DOHH2 (cell line): ENCODE data around the gene TBC1D14.

Experiments used
- H3F3A ChIP-seq: fragments of 200-600 bp; sonication (generic), shearing (Covaris generic); 2 replicates; pipeline ENCODE4 v1.6.0; 2016; ENCODE audit warnings: antibody characterized with exemption, mild to moderate bottlenecking; ENCODE audit not compliant: control insufficient read depth, insufficient read depth
- H3K27ac ChIP-seq: fragments of 200-600 bp; sonication (generic); 2 replicates; pipeline ENCODE4 v1.5.1; 2014; ENCODE audit warnings: low read depth, mild to moderate bottlenecking, low read length, moderate library complexity
- H3K27me3 ChIP-seq: fragments of 200-600 bp; sonication (generic); 2 replicates; pipeline ENCODE4 v1.6.1; 2014; ENCODE audit warnings: mild to moderate bottlenecking, low read length, mixed read lengths; ENCODE audit not compliant: control insufficient read depth
- H3K36me3 ChIP-seq: fragments of 200-600 bp; sonication (generic); 2 replicates; pipeline ENCODE4 v1.6.1; 2014; ENCODE audit warnings: mild to moderate bottlenecking, low read length, moderate library complexity, mixed read lengths; ENCODE audit not compliant: control insufficient read depth
- H3K4me1 ChIP-seq: fragments of 200-600 bp; sonication (generic); 2 replicates; pipeline ENCODE4 v1.6.1; 2014; ENCODE audit warnings: mild to moderate bottlenecking, low read length, mixed read lengths; ENCODE audit not compliant: control insufficient read depth
- H3K4me2 ChIP-seq: fragments of 200-600 bp; sonication (generic); 2 replicates; pipeline ENCODE4 v1.6.0; 2014; ENCODE audit warnings: mild to moderate bottlenecking, low read length, moderate library complexity
- H3K4me3 ChIP-seq: fragments of 200-600 bp; sonication (generic); 2 replicates; pipeline ENCODE4 v1.5.1; 2014; ENCODE audit warnings: mild to moderate bottlenecking, low read length, mixed read lengths
- H3K79me2 ChIP-seq: fragments of 200-600 bp; sonication (generic); 2 replicates; pipeline ENCODE4 v1.6.1; 2014; ENCODE audit warnings: mild to moderate bottlenecking, low read length, mixed read lengths; ENCODE audit not compliant: control insufficient read depth
- H3K9me2 ChIP-seq: fragments of 200-600 bp; sonication (generic); replicated peaks from 2 replicates; pipeline ENCODE4 v1.6.1; 2014; ENCODE audit warnings: mild to moderate bottlenecking, low read length, mixed read lengths; ENCODE audit not compliant: control insufficient read depth
- H3K9me3 ChIP-seq: fragments of 200-600 bp; sonication (generic); 2 replicates; pipeline ENCODE4 v1.6.1; 2014; ENCODE audit warnings: antibody characterized with exemption, low read length, mixed read lengths; ENCODE audit not compliant: control insufficient read depth, insufficient read depth
- H4K20me1 ChIP-seq: fragments of 200-600 bp; sonication (generic); 2 replicates; pipeline ENCODE4 v1.6.0; 2014; ENCODE audit warnings: low read depth, mild to moderate bottlenecking, antibody characterized with exemption, low read length, moderate library complexity; ENCODE audit not compliant: control insufficient read depth, insufficient read depth
- CTCF ChIP-seq: fragments of 200-600 bp; sonication (generic); IDR thresholded peaks from one replicate; pipeline ENCODE4 v1.5.1; 2014; ENCODE audit warnings: antibody characterized with exemption, mild to moderate bottlenecking, low read depth, low read length; ENCODE audit not compliant: poor library complexity, severe bottlenecking
- EZH2phosphoT487 ChIP-seq: fragments of 200-600 bp; sonication (generic); IDR thresholded peaks from 2 replicates; pipeline ENCODE4 v1.6.1; 2017; ENCODE audit warnings: borderline replicate concordance, mild to moderate bottlenecking, antibody characterized with exemption, low read length, moderate library complexity, mixed read lengths

The TBC1D14 gene

GRCh38 chr4:7050481-7051143 is 141.0 kb downstream of the TBC1D14 start:
- peaks cover 72% of the 10 kb centered on the region for H3K79me2 ChIP-seq
- peaks cover 12% of the 10 kb centered on the region for H3K4me1 ChIP-seq
- H3K9me2 ChIP-seq = no peaks in the 10 kb centered on the region
- H4K20me1 ChIP-seq = peaks cover 9% of the 10 kb centered on the region; the same call in 1 of the 2 replicates
- no peaks in the 10 kb centered on the region for H3K9me3 ChIP-seq
- H3K4me3 ChIP-seq = no peak overlapping the region
- H3K27me3 ChIP-seq = no peaks in the 10 kb centered on the region
- H3K27ac ChIP-seq = no peak overlapping the region
- H3F3A ChIP-seq = no peaks in the 10 kb centered on the region
- TF ChIP-seq CTCF (no peak), EZH2phosphoT487 (no peak)
- no peak overlapping the region for H3K4me2 ChIP-seq
- H3K36me3 ChIP-seq = peaks cover 23% of the 10 kb centered on the region

- no peak for TF ChIP-seq CTCF
- no peak for TF ChIP-seq EZH2phosphoT487
- H3K9me2 ChIP-seq = no peaks in the 10 kb centered on the region
- no peak overlapping the region for H3K4me2 ChIP-seq
- H3K4me1 ChIP-seq = peaks cover 7% of the 10 kb centered on the region
- H3K9me3 ChIP-seq = no peaks in the 10 kb centered on the region
- peaks cover 23% of the 10 kb centered on the region; the same call in 1 of the 2 replicates for H3K36me3 ChIP-seq
- peaks cover 5% of the 10 kb centered on the region; the same call in 1 of the 2 replicates for H4K20me1 ChIP-seq
- H3K27me3 ChIP-seq = no peaks in the 10 kb centered on the region
- peaks cover 67% of the 10 kb centered on the region for H3K79me2 ChIP-seq
- 0 out of 2 replicates have a peak, but pooled peaks cover under 1% of the 10 kb centered on the region for H3F3A ChIP-seq
- H3K27ac ChIP-seq = no peak overlapping the region
- no peak overlapping the region for H3K4me3 ChIP-seq
Observed at GRCh38 chr4:7051144-7051495, 141.5 kb downstream of the TBC1D14 start.

GRCh38 chr4:7051905-7052304 is 142.3 kb downstream of the TBC1D14 start:
- Histone ChIP-seq H3K9me3 (no peaks in the 10 kb centered on the region), H3K79me2 (peaks cover 59% of the 10 kb centered on the region), H3F3A (0 out of 2 replicates have a peak, but pooled peaks cover 7% of the 10 kb centered on the region), H3K4me2 (no peak overlapping the region), H3K27ac (no peak overlapping the region), H3K27me3 (no peaks in the 10 kb centered on the region), H4K20me1 (no peaks in the 10 kb centered on the region), H3K4me3 (no peak overlapping the region), H3K4me1 (no peaks in the 10 kb centered on the region), H3K36me3 (peaks cover 25% of the 10 kb centered on the region; the same call in 1 of the 2 replicates), H3K9me2 (no peaks in the 10 kb centered on the region)
- no peak for TF ChIP-seq CTCF
- TF ChIP-seq EZH2phosphoT487 = no peak
